MM.1S (cell line): ENCODE data around the gene NFYA.

Source experiments
- CTCF ChIP-seq: fragments of 300-600 bp; sonication (generic); IDR thresholded peaks from 2 replicates; pipeline ENCODE4 v1.5.1; 2016; ENCODE audit warnings: antibody characterized with exemption, low read length, mixed read lengths
- EZH2 ChIP-seq: fragments of 300-600 bp; sonication (generic); optimal IDR thresholded peaks from 2 replicates; pipeline ENCODE3; 2017; ENCODE audit warnings: low read depth, mild to moderate bottlenecking, antibody characterized with exemption, low read length, mixed read lengths
- EZH2phosphoT487 ChIP-seq: fragments of 300-600 bp; sonication (generic); IDR thresholded peaks from 2 replicates; pipeline ENCODE4 v1.6.1; 2018; ENCODE audit warnings: antibody characterized with exemption, low read length

GRCh38 chr6:41092421-41093140, 19.8 kb downstream of the NFYA start:
- TF ChIP-seq CTCF (peak; percentile 33), EZH2 (no peak), EZH2phosphoT487 (no peak)
